Measurements from ENCODE around the gene CHST2. TPM values are rescaled to one million over a fixed set of nuclear protein-coding genes. Genes with fewer than 3 reads are reported as not detected.

The CHST2 gene
- total RNA-seq, 1 donor from 2014 or later, result 17.5 TPM

GRCh38 chr3:143078883-143079282, 40.7 kb upstream of the CHST2 start:
- Mint-ChIP-seq H3K9me3 (no peaks in the 10 kb centered on the region), H3K4me3 (no peak overlapping the region), H3K27ac (no peak overlapping the region), H3K4me1 (ENCODE audit: unreplicated experiment) (peaks cover 4% of the 10 kb centered on the region), H3K27me3 (no peaks in the 10 kb centered on the region), H3K36me3 (no peaks in the 10 kb centered on the region)
- no peak for TF ChIP-seq CTCF (conservative IDR thresholded peaks at IDR 0.05)
- no peak for DNase-seq (ENCODE audit: extremely low spot score, unreplicated experiment)

DNA sequence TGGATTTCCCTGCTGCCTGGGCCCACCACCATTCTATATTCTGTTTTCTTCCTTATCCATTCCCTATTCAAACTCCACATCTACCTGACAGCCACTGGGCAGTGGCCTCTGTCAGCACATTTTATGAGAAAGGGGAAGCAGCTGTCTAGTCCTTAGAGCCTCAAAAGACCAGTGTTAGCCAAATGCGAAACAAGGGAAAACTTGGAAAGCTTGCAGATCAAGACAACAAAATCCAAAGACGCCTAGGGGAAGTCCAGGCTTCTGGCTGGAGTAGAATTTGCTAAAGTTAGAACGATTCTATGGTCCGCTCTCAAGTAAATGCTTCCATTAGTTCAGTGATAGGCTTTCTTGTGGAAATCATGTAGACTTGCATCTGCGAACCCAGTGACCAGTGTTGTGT, 39.4 kb upstream of the CHST2 start:
- Mint-ChIP-seq H3K27ac (no peak overlapping the region), H3K4me1 (ENCODE audit: unreplicated experiment) (peaks cover 4% of the 10 kb centered on the region), H3K36me3 (no peaks in the 10 kb centered on the region), H3K9me3 (no peaks in the 10 kb centered on the region), H3K4me3 (no peak overlapping the region), H3K27me3 (no peaks in the 10 kb centered on the region)
- no peak for TF ChIP-seq CTCF (conservative IDR thresholded peaks at IDR 0.05)
- DNase-seq (ENCODE audit: extremely low spot score, unreplicated experiment), result no peak

DNA sequence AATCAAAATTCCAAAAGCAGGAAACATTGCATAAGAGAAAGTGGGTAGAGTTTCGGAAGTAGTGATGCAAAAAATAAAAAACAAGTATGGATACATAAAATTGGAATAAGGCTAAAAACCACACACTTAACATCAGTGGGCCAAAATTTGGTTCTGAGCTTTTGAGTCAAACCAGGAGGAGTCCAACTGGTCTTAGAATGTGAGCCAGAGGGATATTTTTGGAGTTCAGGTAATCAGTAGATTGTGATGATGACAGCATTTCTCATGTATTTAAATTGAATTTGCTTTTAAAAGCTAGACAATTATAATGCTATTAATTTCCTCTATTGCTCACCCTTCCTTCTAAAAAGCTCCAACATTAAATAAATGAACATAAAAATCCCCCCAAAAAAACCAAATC, 38.2 kb upstream of the CHST2 start:
- no peaks in the 10 kb centered on the region for H3K36me3 Mint-ChIP-seq
- TF ChIP-seq CTCF (conservative IDR thresholded peaks at IDR 0.05), result no peak
- H3K9me3 Mint-ChIP-seq, result no peaks in the 10 kb centered on the region
- DNase-seq (ENCODE audit: extremely low spot score, unreplicated experiment), result no peak
- H3K4me1 Mint-ChIP-seq (ENCODE audit: unreplicated experiment), result peaks cover 4% of the 10 kb centered on the region
- H3K27ac Mint-ChIP-seq, result no peak overlapping the region
- no peak overlapping the region for H3K4me3 Mint-ChIP-seq
- no peaks in the 10 kb centered on the region for H3K27me3 Mint-ChIP-seq

- no peak for TF ChIP-seq CTCF (conservative IDR thresholded peaks at IDR 0.05)
- no peaks in the 10 kb centered on the region for H3K36me3 Mint-ChIP-seq
- no peak for DNase-seq (ENCODE audit: extremely low spot score, unreplicated experiment)
- no peaks in the 10 kb centered on the region for H3K27me3 Mint-ChIP-seq
- no peak overlapping the region for H3K27ac Mint-ChIP-seq
- peaks cover 4% of the 10 kb centered on the region for H3K4me1 Mint-ChIP-seq (ENCODE audit: unreplicated experiment)
- no peaks in the 10 kb centered on the region for H3K9me3 Mint-ChIP-seq
- no peak overlapping the region for H3K4me3 Mint-ChIP-seq
Measured at GRCh38 chr3:143081844-143082778, 37.5 kb upstream of the CHST2 start.

- no peak for TF ChIP-seq CTCF (conservative IDR thresholded peaks at IDR 0.05)
- no peaks in the 10 kb centered on the region for H3K9me3 Mint-ChIP-seq
- H3K27ac Mint-ChIP-seq, result no peak overlapping the region
- no peak overlapping the region for H3K4me3 Mint-ChIP-seq
- no peaks in the 10 kb centered on the region for H3K27me3 Mint-ChIP-seq
- H3K36me3 Mint-ChIP-seq, result no peaks in the 10 kb centered on the region
- DNase-seq (ENCODE audit: extremely low spot score, unreplicated experiment), result no peak
- peaks cover 4% of the 10 kb centered on the region for H3K4me1 Mint-ChIP-seq (ENCODE audit: unreplicated experiment)
Measured at GRCh38 chr3:143083781-143084180, 35.8 kb upstream of the CHST2 start.

Data from type B pancreatic cell (in vitro differentiated cells).